ENCODE data around the gene MACROD1.

DNA sequence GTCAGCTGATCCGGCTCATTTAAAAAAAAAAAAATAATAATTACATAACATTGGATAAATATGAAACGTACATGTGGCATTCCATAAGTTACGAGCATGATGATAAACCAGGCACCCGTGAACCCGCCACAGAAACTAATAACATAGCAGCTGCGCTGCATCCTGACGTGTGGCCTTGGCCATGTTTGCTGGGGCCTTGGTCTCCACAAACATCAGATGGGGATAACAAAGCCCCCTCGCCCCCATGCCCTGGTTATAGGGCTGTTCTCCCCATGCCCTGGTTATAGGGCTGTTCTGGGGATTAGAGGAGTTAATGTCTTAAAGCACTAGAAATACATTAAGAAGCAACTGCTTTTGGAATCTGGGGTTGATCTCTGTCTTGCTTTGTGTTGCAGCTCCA lies 93.5 kb downstream of the MACROD1 start:
- TF ChIP-seq POLR2A (IDR thresholded peaks at IDR 0.05) = no peak
- TF ChIP-seq, protein P1, sequence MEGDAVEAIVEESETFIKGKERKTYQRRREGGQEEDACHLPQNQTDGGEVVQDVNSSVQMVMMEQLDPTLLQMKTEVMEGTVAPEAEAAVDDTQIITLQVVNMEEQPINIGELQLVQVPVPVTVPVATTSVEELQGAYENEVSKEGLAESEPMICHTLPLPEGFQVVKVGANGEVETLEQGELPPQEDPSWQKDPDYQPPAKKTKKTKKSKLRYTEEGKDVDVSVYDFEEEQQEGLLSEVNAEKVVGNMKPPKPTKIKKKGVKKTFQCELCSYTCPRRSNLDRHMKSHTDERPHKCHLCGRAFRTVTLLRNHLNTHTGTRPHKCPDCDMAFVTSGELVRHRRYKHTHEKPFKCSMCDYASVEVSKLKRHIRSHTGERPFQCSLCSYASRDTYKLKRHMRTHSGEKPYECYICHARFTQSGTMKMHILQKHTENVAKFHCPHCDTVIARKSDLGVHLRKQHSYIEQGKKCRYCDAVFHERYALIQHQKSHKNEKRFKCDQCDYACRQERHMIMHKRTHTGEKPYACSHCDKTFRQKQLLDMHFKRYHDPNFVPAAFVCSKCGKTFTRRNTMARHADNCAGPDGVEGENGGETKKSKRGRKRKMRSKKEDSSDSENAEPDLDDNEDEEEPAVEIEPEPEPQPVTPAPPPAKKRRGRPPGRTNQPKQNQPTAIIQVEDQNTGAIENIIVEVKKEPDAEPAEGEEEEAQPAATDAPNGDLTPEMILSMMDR (IDR thresholded peaks at IDR 0.05) = no peak
